ENCODE results near the gene TBC1D9B.

Gene TBC1D9B

DNA sequence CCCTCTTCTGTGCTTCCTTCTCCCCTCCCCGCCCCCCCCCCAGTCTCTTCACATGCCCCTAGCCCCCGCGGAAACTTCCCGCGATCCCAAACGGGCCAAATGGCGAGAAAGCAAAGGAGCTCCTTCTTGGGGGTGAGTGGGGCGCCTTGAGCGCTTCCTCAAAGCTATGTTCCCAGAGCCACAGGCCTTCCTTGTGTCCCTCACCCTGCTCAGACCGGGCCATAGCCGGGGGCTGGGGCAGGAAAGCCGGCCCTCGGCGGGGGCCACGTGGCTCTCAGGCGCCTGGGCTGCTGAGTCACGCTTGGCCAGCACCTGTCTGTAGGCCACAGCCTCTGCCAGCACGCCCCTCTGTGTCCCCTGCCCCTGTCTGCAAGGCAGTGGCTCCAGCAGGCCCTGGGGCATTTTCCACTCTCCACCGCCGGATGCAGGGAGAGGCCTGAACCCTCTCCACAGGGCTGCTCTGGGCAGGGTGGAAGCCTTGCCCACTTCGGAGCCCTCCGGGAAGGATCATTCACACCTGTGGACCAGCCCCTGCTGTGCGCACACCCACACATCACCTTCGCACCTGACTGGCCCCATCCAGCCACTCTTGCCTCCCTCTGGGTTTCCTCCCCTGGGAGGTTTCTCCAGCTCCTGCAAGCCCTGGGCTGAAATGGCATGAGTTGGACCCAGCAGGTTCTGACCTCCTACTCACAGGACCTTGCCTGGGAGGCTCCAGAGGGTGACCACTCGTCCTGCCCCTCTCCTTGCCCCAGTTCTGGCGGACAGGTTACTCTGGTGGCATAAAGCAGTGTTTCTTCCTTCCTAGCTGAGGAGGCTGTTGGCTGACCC lies 88.2 kb downstream of the TBC1D9B start:
- DNase-seq: no peak

DNA sequence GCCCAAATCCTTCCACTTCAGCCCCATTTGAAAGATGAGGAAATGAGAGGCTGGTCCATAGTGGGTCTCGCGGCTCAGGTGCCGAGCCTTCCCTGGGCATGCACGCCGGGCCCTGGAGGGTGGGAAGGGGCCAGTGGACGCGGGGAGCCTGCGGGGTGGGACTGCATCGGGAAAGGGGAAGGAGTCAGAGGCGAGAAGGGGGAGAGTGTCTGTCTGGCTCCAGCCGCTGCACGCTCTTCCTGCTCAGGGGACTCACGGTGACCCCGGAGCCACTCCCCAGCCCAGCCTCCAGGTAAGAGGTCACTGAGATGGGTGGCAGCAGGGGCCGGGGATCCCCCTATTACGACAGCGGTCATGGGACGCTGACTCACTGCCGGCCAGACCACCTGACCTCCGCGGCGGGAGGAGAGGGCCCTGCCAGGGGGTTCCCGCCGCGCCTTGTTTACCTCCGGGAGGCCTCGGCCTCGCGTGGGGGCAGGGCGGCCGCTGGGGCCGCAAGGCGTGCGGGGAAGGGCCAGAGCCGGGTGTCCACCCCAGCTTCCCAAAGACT lies 88.9 kb downstream of the TBC1D9B start:
- no peak for DNase-seq

DNA sequence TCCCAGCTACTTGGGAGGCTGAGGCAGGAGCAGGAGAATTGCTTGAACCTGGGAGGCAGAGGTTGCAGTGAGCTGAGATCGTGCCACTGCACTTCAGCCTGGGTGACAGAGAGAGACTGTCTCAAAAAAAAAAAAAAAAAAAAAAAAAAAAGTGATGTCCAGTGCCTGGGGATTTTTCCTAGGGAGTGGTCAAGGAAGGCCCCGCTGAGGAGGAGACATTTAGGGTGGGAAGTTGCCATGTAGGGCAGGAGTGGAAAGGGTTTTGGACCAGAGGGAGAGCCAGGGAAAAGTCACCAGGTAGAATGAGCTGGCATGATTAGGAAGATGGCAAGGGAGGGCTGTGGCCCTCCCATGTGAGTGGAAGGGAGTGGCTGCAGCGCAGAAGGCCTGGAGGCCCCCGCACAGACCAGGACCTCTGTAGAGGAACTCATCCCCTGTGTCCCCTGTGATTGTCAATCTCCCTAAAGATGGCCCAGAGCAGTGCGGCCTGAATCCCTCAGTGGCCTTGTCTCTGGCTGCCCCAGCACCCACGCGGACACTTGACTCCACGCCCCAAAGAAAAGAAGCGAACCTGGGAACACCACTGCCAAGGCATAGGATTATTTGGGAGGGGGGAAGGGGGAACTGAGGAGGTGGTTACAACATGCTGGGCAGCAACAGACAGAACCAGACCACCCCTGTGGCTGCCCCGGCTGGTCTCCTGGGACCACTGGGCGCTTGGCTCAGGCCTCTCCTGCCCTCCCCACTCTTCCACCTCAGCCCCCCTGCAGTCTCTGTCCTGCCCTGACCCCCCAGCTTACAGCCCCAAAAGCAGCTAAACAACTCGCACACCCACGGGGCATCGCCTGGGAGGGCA lies 89.6 kb downstream of the TBC1D9B start:
- no peak for DNase-seq

DNA sequence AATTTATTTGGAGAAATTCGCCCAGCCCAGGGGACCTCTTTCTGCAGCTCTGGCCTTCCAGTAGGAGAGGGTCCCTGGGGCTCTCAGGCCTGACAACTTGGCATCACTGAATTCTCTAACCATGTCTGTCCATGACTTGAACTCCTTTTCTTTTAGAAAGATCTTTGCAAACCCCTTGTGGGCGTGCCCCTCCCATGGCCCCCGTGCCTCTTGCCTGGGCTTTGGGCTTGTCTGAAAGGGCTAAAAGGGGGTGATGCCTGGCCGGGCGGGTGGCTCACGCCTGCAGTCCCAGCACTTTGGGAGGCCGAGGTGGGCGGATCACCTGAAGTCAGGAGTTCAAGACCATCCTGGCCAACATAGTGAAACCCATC lies 90.2 kb downstream of the TBC1D9B start:
- DNase-seq: no peak

DNA sequence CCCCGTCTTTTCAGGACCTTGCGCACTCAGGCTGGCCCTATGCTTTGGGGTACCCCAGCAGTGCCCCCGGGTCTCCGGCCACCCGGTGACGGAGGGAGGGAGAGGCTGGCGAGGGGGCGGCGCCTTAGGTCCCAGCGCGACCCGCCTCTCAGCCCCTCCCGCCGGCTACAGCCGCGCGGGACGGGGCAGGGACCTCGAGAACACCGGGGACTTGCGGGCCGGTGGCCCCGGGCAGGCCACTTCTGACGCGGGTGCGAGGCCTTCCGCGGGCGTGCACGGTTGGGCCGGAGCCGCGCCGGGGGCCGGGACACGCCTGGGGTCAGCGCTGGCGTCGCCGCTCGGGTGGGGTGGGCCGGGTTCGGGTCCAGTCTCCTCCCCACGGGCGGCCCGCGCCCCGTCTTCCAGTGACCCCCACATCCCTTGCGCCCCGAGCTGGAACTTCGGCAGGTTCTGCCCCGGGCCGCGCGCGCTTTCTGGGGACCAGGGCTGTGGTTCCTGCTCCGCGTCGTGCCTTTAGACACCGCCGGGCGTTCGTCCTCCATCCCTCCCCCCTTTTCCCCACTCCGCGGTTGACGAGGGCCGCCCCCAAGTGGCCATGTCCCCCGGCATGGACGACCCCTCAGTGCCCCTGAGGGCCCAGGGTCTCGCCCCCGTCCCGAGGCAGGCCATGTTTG lies 90.8 kb downstream of the TBC1D9B start:
- no peak for DNase-seq

DNA sequence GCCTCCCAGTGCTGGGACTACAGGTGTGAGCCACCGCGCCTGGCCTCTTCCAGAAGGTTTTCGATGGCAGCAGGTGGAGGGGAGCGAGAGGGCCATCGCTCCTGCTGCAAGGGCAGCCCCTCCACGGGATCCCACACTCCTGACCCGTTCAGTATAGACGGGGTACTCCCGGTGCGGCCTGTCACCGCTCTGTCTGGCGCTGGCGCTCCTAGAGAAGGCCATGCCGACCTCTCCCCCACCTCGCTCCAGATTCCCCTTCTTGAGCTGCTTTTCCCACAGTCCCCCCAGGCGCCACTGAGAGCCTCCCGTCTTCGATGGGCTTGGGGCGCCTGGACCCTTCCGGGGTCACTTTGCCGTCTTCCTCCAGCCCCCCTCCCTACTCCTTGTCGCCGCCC lies 91.3 kb downstream of the TBC1D9B start:
- no peak for DNase-seq

DNA sequence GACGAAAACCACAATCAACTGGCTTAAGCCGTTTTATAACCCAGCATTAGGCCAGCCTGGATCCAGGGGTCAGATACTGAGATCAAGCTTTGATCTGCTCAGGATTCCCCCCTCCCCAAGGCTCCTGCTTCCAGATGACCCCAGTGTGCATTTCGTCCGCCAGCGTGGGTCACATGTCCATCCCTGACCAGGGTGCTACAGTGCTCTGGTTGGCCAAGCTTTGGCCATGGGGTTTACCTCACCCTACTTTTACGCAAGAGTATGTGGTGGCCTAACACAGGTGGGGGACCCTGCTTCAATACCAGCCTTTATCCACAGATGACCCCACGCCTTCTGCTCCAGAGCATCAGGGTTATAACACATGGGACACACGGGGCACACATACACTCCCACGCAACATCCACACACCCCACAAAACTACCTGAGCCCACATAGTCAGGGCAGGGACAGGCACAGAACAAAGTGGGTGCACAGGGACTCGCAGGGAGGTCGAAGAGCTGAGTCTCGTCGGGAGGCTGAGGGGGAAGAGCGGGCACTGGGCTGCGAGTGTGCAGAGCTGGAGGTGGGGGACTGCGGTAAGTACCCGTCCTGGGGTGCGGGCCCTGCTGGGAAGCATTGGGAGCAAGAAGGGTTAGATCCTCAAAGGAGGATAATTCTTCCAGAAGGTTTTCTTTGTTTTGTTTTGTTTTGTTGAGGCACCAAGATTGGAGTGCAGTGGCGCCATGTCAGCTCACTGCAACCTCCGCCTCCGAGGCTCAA lies 92.0 kb downstream of the TBC1D9B start:
- no peak for DNase-seq

DNA sequence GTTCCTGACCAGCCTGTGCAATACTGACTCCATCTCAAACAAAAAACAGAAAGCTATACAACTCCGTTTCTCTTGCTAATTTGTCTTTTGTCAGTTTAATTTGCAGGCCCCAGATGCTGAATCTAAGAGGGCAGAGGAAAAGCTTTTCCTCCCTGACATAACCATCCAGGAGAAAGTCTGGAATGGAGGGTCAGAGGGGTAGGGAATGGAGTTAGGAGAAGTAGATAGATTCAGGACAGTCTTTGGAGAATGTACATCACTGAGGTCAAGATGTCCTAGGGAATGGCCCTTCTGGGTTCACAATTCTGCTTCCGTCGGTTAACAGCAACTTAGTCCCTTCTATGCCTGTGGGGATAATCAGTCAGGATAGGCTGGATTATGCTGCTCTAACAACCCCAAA lies 93.6 kb downstream of the TBC1D9B start:
- no peak for DNase-seq

DNA sequence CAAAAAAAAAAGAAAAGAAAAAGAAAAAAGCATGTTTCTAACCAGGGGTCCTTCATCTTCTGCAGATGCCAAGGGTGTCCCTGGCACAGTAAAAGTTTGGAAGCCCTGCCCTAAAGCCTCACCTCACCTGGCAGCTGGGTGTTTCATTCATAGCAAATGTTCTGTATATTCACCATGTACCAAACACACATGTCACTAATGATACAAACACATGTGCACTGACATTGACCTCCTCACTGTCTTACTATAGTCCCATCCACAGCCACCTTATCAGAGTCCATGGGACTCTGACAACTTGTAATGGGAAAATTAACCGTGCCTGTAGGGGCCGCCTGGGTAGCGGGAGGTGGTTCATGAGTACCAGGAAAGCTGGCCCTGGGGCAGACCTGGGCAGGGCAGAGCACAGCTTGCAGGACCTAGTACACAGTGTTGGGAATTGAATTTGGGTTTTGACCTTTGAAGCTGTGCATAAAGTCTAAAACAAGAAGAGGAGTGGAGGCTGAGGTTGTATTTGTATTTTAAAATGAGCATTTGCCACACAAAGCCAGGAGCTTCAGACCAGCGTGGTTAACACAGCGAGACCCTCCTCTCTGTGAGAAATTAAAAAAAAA lies 94.6 kb downstream of the TBC1D9B start:
- no peak for DNase-seq

DNA sequence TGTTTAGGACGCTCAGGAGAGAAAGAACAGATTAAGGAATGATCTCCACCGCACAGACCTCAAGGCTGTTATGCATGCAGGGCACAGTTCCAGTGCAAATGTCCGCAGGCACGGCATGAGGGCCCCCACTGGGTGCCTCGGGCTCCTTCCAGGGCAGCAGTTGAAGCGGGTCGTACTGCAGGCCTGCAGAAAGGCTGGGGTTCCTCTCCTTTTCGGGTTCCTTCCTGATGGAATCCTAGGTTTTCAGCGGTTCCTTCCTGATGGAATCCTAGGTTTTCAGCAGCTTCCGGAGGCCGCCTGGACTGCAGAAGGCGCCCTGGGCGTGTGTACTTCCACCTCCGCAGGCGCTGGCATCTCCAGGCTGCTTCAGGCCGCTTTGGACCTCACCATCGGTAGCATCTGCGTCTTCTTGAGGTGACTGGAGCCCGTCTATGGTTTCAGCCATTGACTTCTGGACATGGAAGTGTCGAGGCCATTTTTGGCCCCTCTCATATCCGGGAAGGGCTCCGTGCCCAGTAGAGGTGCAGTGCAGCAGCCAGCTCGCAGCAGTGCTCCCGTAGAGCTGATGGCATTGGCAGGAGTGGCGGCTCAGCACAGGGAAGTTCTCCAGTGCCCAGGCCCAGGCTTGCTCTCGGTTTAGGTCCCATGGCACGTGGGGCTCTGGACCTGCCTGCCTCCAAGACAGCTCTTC lies 95.4 kb downstream of the TBC1D9B start:
- no peak for DNase-seq

Measured in NCI-H1417 treated with DMSO at 0.1 percent for 48 hours (cell line).